ENCODE measurements around the gene EIF2D. TPM values are rescaled to one million over a fixed set of nuclear protein-coding genes. Genes with fewer than 3 reads are reported as not detected.

The EIF2D gene
- total RNA-seq, 2 experiments from 2014 or later = 84.6 to 87.5 TPM

- no peak for DNase-seq
- no peak overlapping the region for H3K4me3 Mint-ChIP-seq
- CTCF ChIA-PET = interaction anchor here (0.7 to 7.4 kb wide), 36 partner anchors 9 to 122 kb away, joined by 3 to 350 read pairs (median 7); partner anchors contain the start of genes DYRK3, EIF2D and IKBKE
- intact Hi-C loops (cut with micrococcal nuclease) = loop anchor here (1.0 to 2.0 kb wide), 2 partner anchors 38 to 119 kb away; no protein-coding TSS in a partner anchor
- peaks cover 17% of the 10 kb centered on the region for H3K4me1 Mint-ChIP-seq (ENCODE audit: low read depth)
- POLR2A ChIA-PET = interaction anchor here (0.6 to 2.4 kb wide), 13 partner anchors 11 to 504 kb away, joined by 3 to 20 read pairs (median 4); partner anchors contain the start of gene EIF2D
- no peaks in the 10 kb centered on the region for H3K27me3 Mint-ChIP-seq
- H3K9me3 Mint-ChIP-seq = no peaks in the 10 kb centered on the region
- H3K27ac Mint-ChIP-seq = peak overlapping the region; percentile 14
- H3K36me3 Mint-ChIP-seq = no peaks in the 10 kb centered on the region
Observed at GRCh38 chr1:206545351-206545750, 66.9 kb downstream of the EIF2D start.

GRCh38 chr1:206544562-206545257 is 67.6 kb downstream of the EIF2D start:
- H3K27me3 Mint-ChIP-seq = no peaks in the 10 kb centered on the region

More at GRCh38 chr1:206544562-206545257, 67.6 kb downstream of the EIF2D start:
- no peak overlapping the region for H3K4me3 Mint-ChIP-seq
- intact Hi-C loops (cut with micrococcal nuclease) = loop anchor here (1.0 to 2.0 kb wide), 2 partner anchors 39 to 120 kb away; no protein-coding TSS in a partner anchor
- no peaks in the 10 kb centered on the region for H3K9me3 Mint-ChIP-seq
- H3K27ac Mint-ChIP-seq = peak overlapping the region; percentile 42
- CTCF ChIA-PET = interaction anchor here (0.7 to 7.4 kb wide), 38 partner anchors 9 to 144 kb away, joined by 3 to 350 read pairs (median 7); partner anchors contain the start of genes DYRK3, EIF2D and IKBKE
- peak; percentile 88 for DNase-seq
- POLR2A ChIA-PET = interaction anchor here (0.6 to 2.4 kb wide), 12 partner anchors 11 to 505 kb away, joined by 3 to 20 read pairs (median 4); partner anchors contain the start of gene EIF2D
- H3K4me1 Mint-ChIP-seq (ENCODE audit: low read depth) = peaks cover 17% of the 10 kb centered on the region
- no peaks in the 10 kb centered on the region for H3K36me3 Mint-ChIP-seq

Other genes starting within 250 kb of the EIF2D start
- 10 to 100 TPM; 18.4 to 19.4 TPM for gene IKBKE, start 142.0 kb downstream of the EIF2D start, total RNA-seq
- 100 to 1,000 TPM; 203 TPM for gene RASSF5, start 104.9 kb downstream of the EIF2D start, total RNA-seq
- 10 to 100 TPM; 10.1 to 11.4 TPM for gene DYRK3, start 23.1 kb upstream of the EIF2D start, total RNA-seq
- gene MAPKAPK2, start 72.4 kb upstream of the EIF2D start, total RNA-seq = 10 to 100 TPM; 96.9 to 97.4 TPM
- under 1 TPM in 1 of 2 experiments, not detected in 1; 0.21 TPM for gene IL19, start 158.3 kb upstream of the EIF2D start, total RNA-seq
- 10 to 100 TPM; 17.3 to 18.5 TPM for gene IL10, start 160.0 kb upstream of the EIF2D start, total RNA-seq

Measured in activated CD4-positive, alpha-beta memory T cell treated with anti-CD3 and anti-CD28 coated beads for 36 hours (primary cell).